ENCODE data around the gene KANSL1. TPM values are rescaled to one million over a fixed set of nuclear protein-coding genes. Genes with fewer than 3 reads are reported as not detected.

Gene KANSL1
- total RNA-seq, 4 donors from 2014 or later: 80.3 to 201 (median 146) TPM

DNA sequence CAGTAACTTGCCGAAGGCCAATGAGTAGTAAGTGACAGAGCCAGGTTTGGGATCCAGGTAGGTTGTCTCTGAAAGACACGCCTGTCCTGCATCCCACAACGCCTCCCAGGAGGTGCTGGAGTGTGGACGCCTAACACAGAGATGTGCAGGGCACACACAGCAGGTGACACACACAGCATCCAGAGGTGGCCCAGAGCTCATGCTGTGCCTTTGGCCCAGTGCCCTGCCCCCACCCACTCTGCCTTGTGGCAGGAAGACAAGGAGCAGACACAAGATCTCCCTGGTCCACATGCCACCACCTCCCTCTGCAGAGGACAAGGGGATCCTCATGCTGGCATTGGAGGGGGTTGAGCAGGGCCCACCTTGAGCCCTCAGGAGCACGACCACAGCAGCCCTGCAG is 208.9 kb downstream of the KANSL1 start:
- WGBS, 2 donors (ENCODE audit: low coverage in 1 of 2): 86 to 100% methylated on average over 1 to 5 of the region's 5 CpGs
- TF ChIP-seq, protein P1, sequence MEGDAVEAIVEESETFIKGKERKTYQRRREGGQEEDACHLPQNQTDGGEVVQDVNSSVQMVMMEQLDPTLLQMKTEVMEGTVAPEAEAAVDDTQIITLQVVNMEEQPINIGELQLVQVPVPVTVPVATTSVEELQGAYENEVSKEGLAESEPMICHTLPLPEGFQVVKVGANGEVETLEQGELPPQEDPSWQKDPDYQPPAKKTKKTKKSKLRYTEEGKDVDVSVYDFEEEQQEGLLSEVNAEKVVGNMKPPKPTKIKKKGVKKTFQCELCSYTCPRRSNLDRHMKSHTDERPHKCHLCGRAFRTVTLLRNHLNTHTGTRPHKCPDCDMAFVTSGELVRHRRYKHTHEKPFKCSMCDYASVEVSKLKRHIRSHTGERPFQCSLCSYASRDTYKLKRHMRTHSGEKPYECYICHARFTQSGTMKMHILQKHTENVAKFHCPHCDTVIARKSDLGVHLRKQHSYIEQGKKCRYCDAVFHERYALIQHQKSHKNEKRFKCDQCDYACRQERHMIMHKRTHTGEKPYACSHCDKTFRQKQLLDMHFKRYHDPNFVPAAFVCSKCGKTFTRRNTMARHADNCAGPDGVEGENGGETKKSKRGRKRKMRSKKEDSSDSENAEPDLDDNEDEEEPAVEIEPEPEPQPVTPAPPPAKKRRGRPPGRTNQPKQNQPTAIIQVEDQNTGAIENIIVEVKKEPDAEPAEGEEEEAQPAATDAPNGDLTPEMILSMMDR (IDR thresholded peaks at IDR 0.05): no peak
- TF ChIP-seq POLR2AphosphoS5 (IDR thresholded peaks at IDR 0.05): no peak
- no peak for TF ChIP-seq POLR2A (IDR thresholded peaks at IDR 0.05)
- TF ChIP-seq EP300 (IDR thresholded peaks at IDR 0.05; ENCODE audit: low read depth): no peak
- DNase-seq: no peak
- in situ Hi-C loops (cut with MboI; ENCODE audit: low pct_ligation_motif_present in 1 of 4, low pct_unique_long_range_greater_than_20kb in 1 of 4, low sequenced_read_pairs in 3 of 4): no loop called here
- H3K36me3 ChIP-seq: no peaks in the 10 kb centered on the region
- H3K27ac ChIP-seq: no peak overlapping the region
- intact Hi-C loops (cut with DNase I; ENCODE audit: low total_unique reads): no loop called here
- no peaks in the 10 kb centered on the region for H3K27me3 ChIP-seq
- no peak overlapping the region for H3K4me3 ChIP-seq
- no peaks in the 10 kb centered on the region for H3K4me1 ChIP-seq
- H3K9me3 ChIP-seq: no peaks in the 10 kb centered on the region

DNA sequence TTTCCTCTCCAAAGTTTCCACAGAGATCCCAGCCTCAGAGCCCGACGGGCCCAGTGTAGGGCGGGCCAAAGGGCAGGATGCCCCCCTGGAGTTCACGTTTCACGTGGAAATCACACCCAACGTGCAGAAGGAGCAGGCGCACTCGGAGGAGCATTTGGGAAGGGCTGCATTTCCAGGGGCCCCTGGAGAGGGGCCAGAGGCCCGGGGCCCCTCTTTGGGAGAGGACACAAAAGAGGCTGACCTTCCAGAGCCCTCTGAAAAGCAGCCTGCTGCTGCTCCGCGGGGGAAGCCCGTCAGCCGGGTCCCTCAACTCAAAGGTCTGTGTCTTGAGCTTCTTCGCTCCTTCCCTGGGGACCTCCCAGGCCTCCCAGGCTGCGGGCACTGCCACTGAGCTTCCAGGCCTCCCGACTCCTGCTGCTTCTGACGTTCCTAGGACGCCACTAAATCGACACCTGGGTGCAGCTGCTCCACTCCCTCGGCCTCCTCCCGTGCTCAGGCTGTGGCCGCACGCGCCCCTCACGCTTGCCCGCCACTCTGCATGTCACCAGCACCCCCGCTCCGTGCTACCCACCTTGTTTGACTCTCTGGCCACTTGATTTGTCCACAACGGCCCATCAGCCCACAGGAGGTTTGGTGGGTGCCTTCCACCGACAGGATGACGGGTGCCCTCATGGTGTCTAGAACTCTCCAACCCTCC is 209.5 kb downstream of the KANSL1 start:
- WGBS, 2 donors (ENCODE audit: low coverage in 1 of 2): 84% methylated on average over 31 of the region's 31 CpGs; no CpG with 5 or more reads in 1 of the 2 donors
- in situ Hi-C loops (cut with MboI; ENCODE audit: low pct_ligation_motif_present in 1 of 4, low pct_unique_long_range_greater_than_20kb in 1 of 4, low sequenced_read_pairs in 3 of 4): no loop called here
- intact Hi-C loops (cut with DNase I; ENCODE audit: low total_unique reads): no loop called here

DNA sequence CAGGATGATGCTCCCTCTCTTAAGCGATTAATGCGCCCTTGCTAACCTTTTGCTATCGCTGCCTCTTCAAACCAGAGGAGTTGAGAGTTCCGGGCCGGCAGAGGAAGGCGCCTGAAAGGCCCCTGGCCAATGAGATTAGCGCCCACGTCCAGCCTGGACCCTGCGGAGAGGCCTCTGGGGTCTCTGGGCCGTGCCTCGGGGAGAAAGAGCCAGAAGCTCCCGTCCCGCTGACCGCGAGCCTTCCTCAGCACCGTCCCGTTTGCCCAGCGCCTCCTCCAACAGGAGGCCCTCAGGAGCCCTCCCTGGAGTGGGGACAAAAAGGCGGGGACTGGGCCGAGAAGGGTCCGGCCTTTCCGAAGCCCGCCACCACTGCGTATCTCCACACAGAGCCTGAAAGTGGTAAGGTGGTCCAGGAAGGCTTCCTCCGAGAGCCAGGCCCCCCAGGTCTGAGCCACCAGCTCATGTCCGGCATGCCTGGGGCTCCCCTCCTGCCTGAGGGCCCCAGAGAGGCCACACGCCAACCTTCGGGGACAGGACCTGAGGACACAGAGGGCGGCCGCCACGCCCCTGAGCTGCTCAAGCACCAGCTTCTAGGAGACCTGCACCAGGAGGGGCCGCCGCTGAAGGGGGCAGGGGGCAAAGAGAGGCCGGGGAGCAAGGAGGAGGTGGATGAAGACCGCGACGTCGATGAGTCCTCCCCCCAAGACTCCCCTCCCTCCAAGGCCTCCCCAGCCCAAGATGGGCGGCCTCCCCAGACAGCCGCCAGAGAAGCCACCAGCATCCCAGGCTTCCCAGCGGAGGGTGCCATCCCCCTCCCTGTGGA is 210.2 kb downstream of the KANSL1 start:
- intact Hi-C loops (cut with DNase I; ENCODE audit: low total_unique reads) (no loop called here), in situ Hi-C loops (cut with MboI; ENCODE audit: low pct_ligation_motif_present in 1 of 4, low pct_unique_long_range_greater_than_20kb in 1 of 4, low sequenced_read_pairs in 3 of 4) (no loop called here)
- no peaks in the 10 kb centered on the region for H3K36me3 ChIP-seq
- no peak for TF ChIP-seq POLR2A (IDR thresholded peaks at IDR 0.05)
- TF ChIP-seq, protein P1 (IDR thresholded peaks at IDR 0.05): no peak
- no peak for TF ChIP-seq EP300 (IDR thresholded peaks at IDR 0.05; ENCODE audit: low read depth)
- no peak for TF ChIP-seq POLR2AphosphoS5 (IDR thresholded peaks at IDR 0.05)
- 93% methylated on average over 36 of the region's 41 CpGs; no CpG with 5 or more reads in 1 of the 2 donors for WGBS, 2 donors (ENCODE audit: low coverage in 1 of 2)
- H3K27ac ChIP-seq: no peak overlapping the region
- no peaks in the 10 kb centered on the region for H3K27me3 ChIP-seq
- no peaks in the 10 kb centered on the region for H3K4me1 ChIP-seq
- DNase-seq: no peak
- H3K9me3 ChIP-seq: no peaks in the 10 kb centered on the region
- no peak overlapping the region for H3K4me3 ChIP-seq

More for the DNA sequence above, 209.5 kb downstream of the KANSL1 start:
- H3K4me3 ChIP-seq: no peak overlapping the region
- no peaks in the 10 kb centered on the region for H3K27me3 ChIP-seq
- H3K4me1 ChIP-seq: no peaks in the 10 kb centered on the region
- H3K27ac ChIP-seq: no peak overlapping the region
- TF ChIP-seq, protein P1 (IDR thresholded peaks at IDR 0.05): no peak
- TF ChIP-seq EP300 (IDR thresholded peaks at IDR 0.05; ENCODE audit: low read depth): no peak
- TF ChIP-seq POLR2A (IDR thresholded peaks at IDR 0.05): no peak
- no peak for TF ChIP-seq POLR2AphosphoS5 (IDR thresholded peaks at IDR 0.05)
- no peaks in the 10 kb centered on the region for H3K36me3 ChIP-seq
- H3K9me3 ChIP-seq: no peaks in the 10 kb centered on the region
- DNase-seq: no peak

DNA sequence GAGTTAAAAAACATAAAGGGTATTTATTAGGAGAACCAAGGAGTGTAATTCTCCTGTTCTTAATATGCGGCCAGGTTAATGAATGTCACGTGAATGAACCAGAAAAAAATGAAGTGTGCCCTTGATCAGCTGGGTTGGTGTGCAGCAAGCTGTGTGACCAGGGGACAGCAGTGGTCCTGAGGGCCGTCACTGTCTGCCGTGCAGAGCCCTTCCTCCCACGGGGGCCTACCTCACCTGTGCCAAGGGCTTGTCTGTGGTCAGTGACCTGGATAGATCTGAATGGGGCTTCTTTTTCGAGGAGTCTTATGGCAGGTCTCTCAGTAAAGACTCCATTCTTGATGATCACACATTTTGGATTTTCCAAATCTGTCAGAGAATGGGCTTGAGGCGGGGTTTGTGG is 211.9 kb downstream of the KANSL1 start:
- H3K27me3 ChIP-seq: no peaks in the 10 kb centered on the region
- TF ChIP-seq POLR2AphosphoS5 (IDR thresholded peaks at IDR 0.05): no peak
- no peak for TF ChIP-seq POLR2A (IDR thresholded peaks at IDR 0.05)
- TF ChIP-seq EP300 (IDR thresholded peaks at IDR 0.05; ENCODE audit: low read depth): no peak
- TF ChIP-seq, protein P1 (IDR thresholded peaks at IDR 0.05): no peak
- in situ Hi-C loops (cut with MboI; ENCODE audit: low pct_ligation_motif_present in 1 of 4, low pct_unique_long_range_greater_than_20kb in 1 of 4, low sequenced_read_pairs in 3 of 4): no loop called here
- DNase-seq: no peak
- no peak overlapping the region for H3K4me3 ChIP-seq
- no peaks in the 10 kb centered on the region for H3K4me1 ChIP-seq
- H3K36me3 ChIP-seq: no peaks in the 10 kb centered on the region
- intact Hi-C loops (cut with DNase I; ENCODE audit: low total_unique reads): no loop called here
- H3K9me3 ChIP-seq: no peaks in the 10 kb centered on the region
- no peak overlapping the region for H3K27ac ChIP-seq
- WGBS, 2 donors (ENCODE audit: low coverage in 1 of 2): 81 to 86% methylated on average over 1 to 7 of the region's 7 CpGs

Data from transverse colon (tissue), 4 donors.